T-cell (primary cell): ENCODE measurements around the gene DGUOK. TPM values are rescaled to one million over a fixed set of nuclear protein-coding genes. Genes with fewer than 3 reads are reported as not detected.
A peak's percentile ranks its signal among the peaks of the same experiment; 100 is the strongest.

Experiments used
- ATAC-seq, 4 experiments: fragments of 200-7000 bp in 3 of 4; fragments of 150-1000 bp in 1 of 4; cut with Tn5 transposase; replicated peaks in 1 of 4; 1 replicate in 3 of 4; 2 replicates in 1 of 4; pipeline ENCODE4 v1.10.0; 2021; ENCODE audit warnings: moderate library complexity in 3 of 4, mild to moderate bottlenecking in 2 of 4, moderate number of reproducible peaks in 1 of 4
- CTCF ChIA-PET, 2 donors: fragments of 300-600 bp; sonication (Branson Sonifier 250); formaldehyde crosslinking; loops; one replicate each; lab custom pipeline; 2022; ENCODE audit warnings: antibody characterized with exemption in 2 of 2; lab: Charles Lee
- POLR2A ChIA-PET, 2 donors: fragments of 300-600 bp; sonication (Branson Sonifier 250); formaldehyde crosslinking; loops; one replicate each; lab custom pipeline; 2022; ENCODE audit warnings: antibody characterized with exemption in 2 of 2; lab: Charles Lee
- DNase-seq, 35 experiments: peaks; one replicate each; pipeline versions ENCODE4 v3.0.0 to v3.0.0-alpha.2; 2013 to 2023
- H3K27ac ChIP-seq: one replicate; pipeline ENCODE4 v1.5.1; 2013; ENCODE audit warnings: low read length
- H3K27me3 ChIP-seq, 2 experiments: replicated peaks in 1 of 2; 1 replicate in 1 of 2; 2 replicates in 1 of 2; pipeline versions ENCODE4 v1.6.1 to v1.7.0; 2013; ENCODE audit warnings: low read length in 1 of 2, mixed read lengths in 1 of 2; ENCODE audit not compliant: control insufficient read depth in 2 of 2, insufficient read depth in 2 of 2; ENCODE audit errors: extremely low read depth in 1 of 2
- H3K36me3 ChIP-seq, 2 donors: 1 replicate in 1 of 2; 2 replicates in 1 of 2; pipeline versions ENCODE4 v1.6.1 to v1.7.0; 2013; ENCODE audit warnings: low read length in 1 of 2; ENCODE audit not compliant: control insufficient read depth in 2 of 2, insufficient read depth in 1 of 2; ENCODE audit errors: extremely low read depth in 1 of 2
- H3K4me1 ChIP-seq, 2 experiments: 1 replicate in 1 of 2; 2 replicates in 1 of 2; pipeline versions ENCODE4 v1.6.1 to v1.7.0; 2013; ENCODE audit warnings: low read length in 2 of 2, mixed read lengths in 1 of 2; ENCODE audit not compliant: insufficient read depth in 2 of 2, control insufficient read depth in 1 of 2; ENCODE audit errors: extremely low read depth in 1 of 2
- H3K4me3 ChIP-seq, 2 donors: 1 replicate in 1 of 2; 2 replicates in 1 of 2; pipeline versions ENCODE4 v1.5.1 to v1.7.0; 2013; ENCODE audit warnings: mild to moderate bottlenecking in 2 of 2, low read length in 1 of 2, moderate library complexity in 1 of 2; ENCODE audit not compliant: control insufficient read depth in 1 of 2; ENCODE audit errors: extremely low read depth in 1 of 2
- H3K9me3 ChIP-seq: 2 replicates; pipeline ENCODE4 v1.7.0; 2013
- H3K27ac Mint-ChIP-seq, 2 donors: one replicate each; pipeline ENCODE4 v1.8.0; 2020 to 2021; ENCODE audit warnings: mild to moderate bottlenecking in 2 of 2, mixed read lengths in 2 of 2
- H3K27me3 Mint-ChIP-seq, 2 donors: one replicate each; pipeline ENCODE4 v1.8.0; 2021 to 2022; ENCODE audit warnings: mixed read lengths in 2 of 2
- H3K36me3 Mint-ChIP-seq: one replicate; pipeline ENCODE4 v1.8.0; 2021; ENCODE audit warnings: mixed read lengths
- H3K4me1 Mint-ChIP-seq, 3 donors: one replicate each; pipeline ENCODE4 v1.8.0; 2020 to 2022; ENCODE audit warnings: mixed read lengths in 3 of 3, mild to moderate bottlenecking in 1 of 3
- H3K4me3 Mint-ChIP-seq, 3 donors: one replicate each; pipeline ENCODE4 v1.8.0; 2020 to 2022; ENCODE audit warnings: mild to moderate bottlenecking in 3 of 3, mixed read lengths in 3 of 3, moderate library complexity in 3 of 3
- H3K9me3 Mint-ChIP-seq, 3 donors: one replicate each; pipeline ENCODE4 v1.8.0; 2020 to 2022; ENCODE audit warnings: mixed read lengths in 3 of 3
- WGBS: methylation state at CpG from one replicate; pipeline ENCODE4 v1.1.5; 2013; ENCODE audit warnings: missing lambda C conversion rate; ENCODE audit not compliant: insufficient coverage; 5-methylcytosine and 5-hydroxymethylcytosine counted together
- total RNA-seq, 35 experiments: library from RNA in 6 of 35; stranded (reverse) in 6 of 35; fragments of 120-200 nt in 1 of 35; gene quantifications; one replicate each; pipeline versions ENCODE4 v1.2.1 to v1.2.4 and lab custom pipeline; 2013 to 2026

The DGUOK gene
- total RNA-seq, 5 donors from 2014 or later (not counting 1 experiment from before 2014, with no cell fraction given), result 44.0 to 70.2 (median 62.5) TPM

- Mint-ChIP-seq H3K4me3 (no peak overlapping the region), H3K27me3 (no peaks in the 10 kb centered on the region), H3K4me1 (peaks cover 76 to 84% (median 78%) of the 10 kb centered on the region in 3 donors), H3K9me3 (peaks cover 0 to 4% (median 3%) of the 10 kb centered on the region in 3 donors), H3K27ac (no peak overlapping the region), H3K36me3 (peaks cover 14% of the 10 kb centered on the region)
- no peak overlapping the region for H3K4me3 ChIP-seq
- DNase-seq (no peak), ATAC-seq (no peak)
- no peaks in the 10 kb centered on the region for H3K9me3 ChIP-seq
- WGBS, result no CpG with 5 or more reads among the region's 5 CpGs
- no peak overlapping the region for H3K27ac ChIP-seq
- H3K36me3 ChIP-seq, result peaks cover 5 to 9% of the 10 kb centered on the region in 2 donors
- POLR2A ChIA-PET, result interaction anchor here in 1 of 2 donors (0.5 kb wide), 1 partner anchor 39 kb away, joined by 3 read pairs; no protein-coding TSS in a partner anchor
- peaks cover 11 to 57% of the 10 kb centered on the region in 2 experiments for H3K4me1 ChIP-seq
- H3K27me3 ChIP-seq, result no peaks in the 10 kb centered on the region
- CTCF ChIA-PET, result interaction anchor here in 1 of 2 donors (1.8 kb wide), 1 partner anchor 156 kb away, joined by 4 read pairs; no protein-coding TSS in a partner anchor
These were observed 69.1 kb downstream of the DGUOK start for GRCh38 chr2:73995810-73996209.

GRCh38 chr2:73997813-73998212, 71.1 kb downstream of the DGUOK start:
- peak overlapping the region; percentile 58 to 82 for H3K27ac Mint-ChIP-seq
- Histone ChIP-seq H3K27ac (peak overlapping the region; percentile 0), H3K4me1 (peaks cover 14 to 67% of the 10 kb centered on the region in 2 experiments), H3K9me3 (no peaks in the 10 kb centered on the region), H3K27me3 (no peaks in the 10 kb centered on the region), H3K4me3 (no peak overlapping the region), H3K36me3 (peaks cover 0 to 3% of the 10 kb centered on the region in 2 donors)
- H3K4me3 Mint-ChIP-seq, result peak overlapping the region in 1 of 3 donors; percentile 40
- no CpG with 5 or more reads among the region's 6 CpGs for WGBS
- ATAC-seq, result no peak
- H3K36me3 Mint-ChIP-seq, result peaks cover 6% of the 10 kb centered on the region
- no peaks in the 10 kb centered on the region for H3K9me3 Mint-ChIP-seq
- no peaks in the 10 kb centered on the region for H3K27me3 Mint-ChIP-seq
- DNase-seq, result no peak
- H3K4me1 Mint-ChIP-seq, result peaks cover 81 to 84% (median 83%) of the 10 kb centered on the region in 3 donors
- ChIA-PET POLR2A (no interaction called here), CTCF (interaction anchor here (0.6 to 1.0 kb wide), 2 partner anchors 11 kb away, joined by 3 read pairs; no protein-coding TSS in a partner anchor)

DNA sequence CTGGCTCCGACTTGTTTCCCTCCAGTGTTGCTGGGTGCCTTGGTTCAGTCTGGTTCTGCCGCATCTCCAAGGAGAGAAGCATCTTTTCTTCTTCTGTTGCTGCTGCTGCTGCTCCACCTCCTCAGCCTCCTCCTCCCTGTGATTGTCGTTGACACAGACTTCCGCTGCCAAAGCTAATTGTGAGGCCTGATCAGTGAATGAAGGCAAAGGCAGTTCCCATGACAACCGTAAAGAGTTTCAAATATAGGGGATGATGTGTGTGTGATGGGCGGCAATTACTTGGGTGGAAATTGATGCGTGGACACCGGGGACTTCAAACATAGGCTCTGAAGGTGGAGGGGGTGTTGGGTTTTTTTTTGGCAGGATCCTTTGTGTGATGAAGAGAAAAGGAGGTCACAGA, 71.8 kb downstream of the DGUOK start:
- peak overlapping the region in 1 of 3 donors; percentile 40 for H3K4me3 Mint-ChIP-seq
- Histone ChIP-seq H3K27me3 (no peaks in the 10 kb centered on the region), H3K4me1 (peaks cover 14 to 67% of the 10 kb centered on the region in 2 experiments), H3K27ac (peak overlapping the region; percentile 25), H3K9me3 (no peaks in the 10 kb centered on the region), H3K4me3 (no peak overlapping the region), H3K36me3 (peaks cover 0 to 3% of the 10 kb centered on the region in 2 donors)
- CTCF ChIA-PET, result interaction anchor here (0.6 to 1.0 kb wide), 3 partner anchors 11 to 170 kb away, joined by 3 read pairs; partner anchors contain the start of gene STAMBP (in 1 of the 2)
- DNase-seq (peak in 25 of 35 experiments; percentile 25 to 70 (median 40)), ATAC-seq (peak in 1 of 4 experiments; percentile 40)
- H3K9me3 Mint-ChIP-seq, result no peaks in the 10 kb centered on the region
- peak overlapping the region; percentile 77 to 82 for H3K27ac Mint-ChIP-seq
- H3K36me3 Mint-ChIP-seq, result peaks cover 6% of the 10 kb centered on the region
- H3K27me3 Mint-ChIP-seq, result no peaks in the 10 kb centered on the region
- POLR2A ChIA-PET, result no interaction called here
- 54% methylated on average over 3 of the region's 8 CpGs for WGBS
- peaks cover 77 to 80% (median 78%) of the 10 kb centered on the region in 3 donors for H3K4me1 Mint-ChIP-seq

- no peaks in the 10 kb centered on the region for H3K9me3 Mint-ChIP-seq
- Histone ChIP-seq H3K36me3 (peaks cover 0 to 3% of the 10 kb centered on the region in 2 donors), H3K4me1 (peaks cover 14 to 70% of the 10 kb centered on the region in 2 experiments), H3K27ac (peak overlapping the region; percentile 25), H3K27me3 (no peaks in the 10 kb centered on the region), H3K4me3 (no peak overlapping the region), H3K9me3 (no peaks in the 10 kb centered on the region)
- WGBS, result 68% methylated on average over 3 of the region's 4 CpGs
- H3K36me3 Mint-ChIP-seq, result peaks cover 4% of the 10 kb centered on the region
- H3K27me3 Mint-ChIP-seq, result no peaks in the 10 kb centered on the region
- no peak for DNase-seq
- peaks cover 72 to 80% (median 78%) of the 10 kb centered on the region in 3 donors for H3K4me1 Mint-ChIP-seq
- POLR2A ChIA-PET, result no interaction called here
- CTCF ChIA-PET, result interaction anchor here in 1 of 2 donors (0.8 to 1.0 kb wide), 2 partner anchors 12 to 171 kb away, joined by 3 read pairs; partner anchors contain the start of gene STAMBP
- H3K27ac Mint-ChIP-seq, result peak overlapping the region; percentile 77 to 82
- H3K4me3 Mint-ChIP-seq, result peak overlapping the region in 1 of 3 donors; percentile 40
- ATAC-seq, result no peak
These were observed 72.3 kb downstream of the DGUOK start for GRCh38 chr2:73998933-73999332.

GRCh38 chr2:73999881-74000597, 73.4 kb downstream of the DGUOK start:
- DNase-seq (no peak), ATAC-seq (no peak)
- H3K27ac Mint-ChIP-seq, result peak overlapping the region; percentile 64 to 66
- peaks cover 3% of the 10 kb centered on the region in 2 donors for H3K36me3 ChIP-seq
- H3K4me1 Mint-ChIP-seq, result peaks cover 73 to 82% (median 78%) of the 10 kb centered on the region in 3 donors
- no peaks in the 10 kb centered on the region for H3K9me3 ChIP-seq
- H3K27me3 Mint-ChIP-seq, result no peaks in the 10 kb centered on the region
- peak overlapping the region in 1 of 3 donors; percentile 83 for H3K4me3 Mint-ChIP-seq
- no peaks in the 10 kb centered on the region for H3K36me3 Mint-ChIP-seq
- H3K4me1 ChIP-seq, result peaks cover 14 to 75% of the 10 kb centered on the region in 2 experiments
- no peak overlapping the region for H3K27ac ChIP-seq
- H3K4me3 ChIP-seq, result no peak overlapping the region
- H3K9me3 Mint-ChIP-seq, result no peaks in the 10 kb centered on the region
- POLR2A ChIA-PET, result no interaction called here
- CTCF ChIA-PET, result interaction anchor here in 1 of 2 donors (0.5 kb wide), 1 partner anchor 70 kb away, joined by 8 read pairs; no protein-coding TSS in a partner anchor
- no peaks in the 10 kb centered on the region for H3K27me3 ChIP-seq
- WGBS, result 82% methylated on average over 10 of the region's 10 CpGs

DNA sequence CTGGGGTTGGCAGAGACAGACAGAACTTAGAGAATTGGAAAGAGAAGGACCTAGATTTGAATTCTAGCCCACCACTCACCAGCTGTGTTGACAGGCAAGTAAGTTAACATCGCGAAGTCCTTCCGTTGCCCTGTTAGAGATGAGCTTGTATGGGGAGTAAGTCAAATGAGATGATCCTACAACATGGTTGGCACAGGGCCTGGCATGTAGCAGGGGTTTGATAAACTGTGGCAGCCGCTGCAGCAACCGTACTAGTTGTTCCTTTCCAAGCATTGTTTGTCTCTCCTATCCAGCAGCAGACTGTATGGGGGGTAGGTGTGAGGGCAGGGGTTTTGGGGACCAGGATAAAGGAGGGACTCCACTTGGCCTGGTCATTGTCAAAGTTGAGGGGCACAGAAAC, 74.0 kb downstream of the DGUOK start:
- no peak overlapping the region for H3K27ac ChIP-seq
- Mint-ChIP-seq H3K27me3 (no peaks in the 10 kb centered on the region), H3K9me3 (no peaks in the 10 kb centered on the region), H3K27ac (peak overlapping the region; percentile 64 to 66), H3K4me1 (peaks cover 75 to 85% (median 78%) of the 10 kb centered on the region in 3 donors), H3K4me3 (peak overlapping the region in 1 of 3 donors; percentile 83), H3K36me3 (no peaks in the 10 kb centered on the region)
- H3K36me3 ChIP-seq, result peaks cover 3 to 5% of the 10 kb centered on the region in 2 donors
- no peaks in the 10 kb centered on the region for H3K9me3 ChIP-seq
- no peak for DNase-seq
- no peaks in the 10 kb centered on the region for H3K27me3 ChIP-seq
- no peak for ATAC-seq
- ChIA-PET CTCF (interaction anchor here in 1 of 2 donors (1.0 to 1.2 kb wide), 3 partner anchors 12 to 150 kb away, joined by 4 read pairs; no protein-coding TSS in a partner anchor), POLR2A (interaction anchor here in 1 of 2 donors (0.6 to 1.2 kb wide), 3 partner anchors 12 to 41 kb away, joined by 3 to 4 read pairs (median 3); no protein-coding TSS in a partner anchor)
- H3K4me1 ChIP-seq, result peaks cover 14 to 72% of the 10 kb centered on the region in 2 experiments
- WGBS, result 100% methylated on average over 3 of the region's 5 CpGs
- H3K4me3 ChIP-seq, result no peak overlapping the region
